GM12892 (cell line): Measurements from ENCODE around the gene CNRIP1.

Experiments
- POLR2A ChIP-seq: IDR thresholded peaks from 2 replicates; pipeline ENCODE4 v1.6.1; 2011; ENCODE audit warnings: low read depth, low read length, control low read depth
- POLR2AphosphoS5 ChIP-seq: IDR thresholded peaks from 2 replicates; pipeline ENCODE4 v1.6.1; 2011; ENCODE audit warnings: low read depth, low read length, control low read depth

- TF ChIP-seq POLR2A (no peak), POLR2AphosphoS5 (no peak)
Measured at GRCh38 chr2:68311033-68311432, 8.7 kb downstream of the CNRIP1 start.
